MCF 10A (cell line): ENCODE data around the gene CCDC85C. TPM values are rescaled to one million over a fixed set of nuclear protein-coding genes. Genes with fewer than 3 reads are reported as not detected.
A peak's percentile ranks its signal among the peaks of the same experiment; 100 is the strongest.

Source experiments
- BruUV-seq: library from RNA; stranded (reverse); fragments of 400-500 nt; replicated peaks from 2 replicates; lab custom pipeline; 2021; lab: Mats Ljungman, UMichigan
- CTCF ChIA-PET: fragments of 300-600 bp; sonication (Branson Sonifier 250); formaldehyde crosslinking; extraction: SDS; loops from one replicate; lab custom pipeline; 2021; ENCODE audit warnings: antibody characterized with exemption, inconsistent platforms; lab: Yijun Ruan, JAX
- POLR2A ChIA-PET: fragments of 300-600, 350-650 bp; sonication (Branson Sonifier 250); formaldehyde crosslinking; extraction: SDS; loops from one replicate; lab custom pipeline; 2020; ENCODE audit warnings: antibody characterized with exemption, inconsistent platforms; lab: Yijun Ruan, JAX
- DNase-seq: peaks from one replicate; pipeline ENCODE4 v3.0.0-alpha.2; 2018; ENCODE audit not compliant: unreplicated experiment
- H3K27ac Mint-ChIP-seq: one replicate; pipeline ENCODE4 v1.8.0; 2022; ENCODE audit warnings: mild to moderate bottlenecking, low read depth, mixed read lengths; ENCODE audit not compliant: unreplicated experiment
- H3K27me3 Mint-ChIP-seq: one replicate; pipeline ENCODE4 v1.8.0; 2022; ENCODE audit warnings: mixed read lengths; ENCODE audit not compliant: insufficient read depth, unreplicated experiment
- H3K36me3 Mint-ChIP-seq: one replicate; pipeline ENCODE4 v1.8.0; 2022; ENCODE audit warnings: mild to moderate bottlenecking, moderate library complexity, mixed read lengths; ENCODE audit not compliant: insufficient read depth, unreplicated experiment
- H3K4me1 Mint-ChIP-seq: one replicate; pipeline ENCODE4 v1.8.0; 2022; ENCODE audit warnings: mixed read lengths; ENCODE audit not compliant: insufficient read depth, unreplicated experiment
- H3K4me3 Mint-ChIP-seq: one replicate; pipeline ENCODE4 v1.8.0; 2022; ENCODE audit warnings: mild to moderate bottlenecking, moderate library complexity, mixed read lengths; ENCODE audit not compliant: unreplicated experiment
- H3K9me3 Mint-ChIP-seq: one replicate; pipeline ENCODE4 v1.8.0; 2022; ENCODE audit warnings: mixed read lengths; ENCODE audit not compliant: unreplicated experiment
- CTCF ChIP-seq: fragments of 200-600 bp; IDR thresholded peaks from one replicate; pipeline ENCODE4 v1.8.0; 2022; ENCODE audit warnings: antibody characterized with exemption, mild to moderate bottlenecking; ENCODE audit not compliant: unreplicated experiment
- intact Hi-C: fragments of 100-400 bp; cut with micrococcal nuclease; formaldehyde crosslinking; loops from 2 replicates; pipeline ENCODE4 v1.14.1; 2022
- total RNA-seq: library from RNA; stranded (reverse); gene quantifications from 2 replicates; pipeline ENCODE4 v1.2.3, GENCODE V29; 2022

Gene CCDC85C
- total RNA-seq, 1 experiment from 2014 or later = 29.9 TPM

DNA sequence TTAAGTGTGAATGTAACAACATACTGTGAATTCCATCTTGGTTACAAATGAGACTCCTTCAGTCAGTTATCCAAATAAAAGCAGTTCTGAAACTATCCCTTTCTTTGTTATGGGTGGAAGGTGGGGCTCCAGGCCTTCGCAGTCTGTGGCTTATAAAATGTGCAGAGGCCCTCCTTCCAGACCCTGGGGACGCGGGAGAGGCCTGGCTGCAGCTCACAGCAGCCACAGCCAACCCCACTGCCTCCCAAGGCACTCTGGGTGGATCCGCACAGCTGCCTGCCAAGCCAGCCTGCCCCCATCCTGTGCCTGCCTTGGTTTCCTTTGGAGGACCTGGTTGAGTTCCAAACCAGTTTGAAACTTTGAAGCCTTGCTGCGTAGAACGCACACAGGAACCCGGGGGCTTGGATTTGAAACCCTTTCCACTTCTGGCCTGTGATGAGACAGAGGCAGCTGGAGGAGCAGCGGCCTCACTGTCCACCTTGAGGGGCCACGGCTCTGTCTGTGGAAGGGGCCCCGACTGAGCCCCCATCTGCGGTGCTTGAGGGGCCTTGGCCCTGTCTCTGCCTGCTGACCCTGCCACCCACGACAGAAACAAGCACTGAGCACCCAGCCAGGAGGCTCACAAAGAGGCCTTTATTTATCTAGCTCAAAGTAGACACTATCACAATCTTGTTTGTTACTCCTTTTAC is 92.4 kb downstream of the CCDC85C start:
- H3K27ac Mint-ChIP-seq = no peak overlapping the region
- peaks cover 42% of the 10 kb centered on the region for H3K36me3 Mint-ChIP-seq
- ChIA-PET POLR2A (interaction anchor here (0.6 to 0.9 kb wide), 2 partner anchors 16 to 354 kb away, joined by 3 read pairs; no protein-coding TSS in a partner anchor), CTCF (interaction anchor here (0.6 to 2.1 kb wide), 4 partner anchors 98 to 445 kb away, joined by 3 to 9 read pairs (median 4); no protein-coding TSS in a partner anchor)
- DNase-seq = no peak
- H3K4me1 Mint-ChIP-seq = no peaks in the 10 kb centered on the region
- H3K9me3 Mint-ChIP-seq = no peaks in the 10 kb centered on the region
- no peaks in the 10 kb centered on the region for H3K27me3 Mint-ChIP-seq
- TF ChIP-seq CTCF = no peak
- BruUV-seq = no TSS peak
- intact Hi-C loops = no loop called here
- no peak overlapping the region for H3K4me3 Mint-ChIP-seq

- POLR2A ChIA-PET = interaction anchor here (0.9 kb wide), 1 partner anchor 15 kb away, joined by 3 read pairs; no protein-coding TSS in a partner anchor
- DNase-seq = no peak
- no peak overlapping the region for H3K27ac Mint-ChIP-seq
- no peak overlapping the region for H3K4me3 Mint-ChIP-seq
- peaks cover 47% of the 10 kb centered on the region for H3K36me3 Mint-ChIP-seq
- CTCF ChIA-PET = no interaction called here
- BruUV-seq = TSS peak; percentile 93
- intact Hi-C loops = no loop called here
- no peaks in the 10 kb centered on the region for H3K27me3 Mint-ChIP-seq
- no peaks in the 10 kb centered on the region for H3K4me1 Mint-ChIP-seq
- H3K9me3 Mint-ChIP-seq = no peaks in the 10 kb centered on the region
- TF ChIP-seq CTCF = no peak
These were observed 93.4 kb downstream of the CCDC85C start for GRCh38 chr14:99510556-99511139.

DNA sequence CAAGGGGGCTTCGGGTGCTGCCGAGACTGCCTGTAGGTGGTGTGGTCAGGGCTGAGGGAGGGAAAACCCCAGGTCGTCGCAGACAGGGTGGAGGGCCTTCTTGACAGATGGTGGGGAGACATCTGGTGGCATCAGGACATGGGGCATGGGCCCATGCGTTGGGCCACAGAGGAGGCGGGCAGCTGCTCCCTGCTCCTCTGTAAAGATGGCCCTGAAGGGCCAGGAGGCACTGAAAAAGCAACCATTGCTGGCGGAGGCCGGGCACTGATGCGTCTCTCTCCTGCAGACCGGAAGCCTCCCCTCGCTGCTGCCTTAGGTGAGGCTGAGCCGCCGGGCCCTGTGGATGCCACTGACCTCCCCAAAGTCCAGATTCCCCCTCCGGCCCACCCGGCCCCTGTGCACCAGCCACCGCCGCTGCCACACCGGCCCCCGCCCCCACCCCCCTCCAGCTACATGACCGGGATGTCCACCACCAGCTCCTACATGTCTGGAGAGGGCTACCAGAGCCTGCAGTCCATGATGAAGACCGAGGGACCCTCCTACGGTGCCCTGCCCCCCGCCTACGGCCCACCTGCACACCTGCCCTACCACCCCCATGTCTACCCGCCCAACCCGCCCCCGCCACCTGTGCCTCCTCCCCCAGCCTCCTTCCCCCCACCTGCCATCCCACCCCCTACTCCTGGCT is 94.0 kb downstream of the CCDC85C start:
- no TSS peak for BruUV-seq
- Mint-ChIP-seq H3K4me1 (no peaks in the 10 kb centered on the region), H3K4me3 (no peak overlapping the region), H3K36me3 (peaks cover 53% of the 10 kb centered on the region), H3K27ac (no peak overlapping the region), H3K27me3 (no peaks in the 10 kb centered on the region), H3K9me3 (no peaks in the 10 kb centered on the region)
- intact Hi-C loops = no loop called here
- TF ChIP-seq CTCF = no peak
- CTCF ChIA-PET = no interaction called here
- DNase-seq = no peak
- POLR2A ChIA-PET = no interaction called here
